ENCODE results near the gene ANKRD10.
"Not testable (repeated sequence)": the region's sequence is repeated elsewhere in the genome, so short reads cannot be mapped to it uniquely, and the experiment has no call there.

The ANKRD10 gene

GRCh38 chr13:110954533-110954920 lies 39.7 kb upstream of the ANKRD10 start:
- not testable (repeated sequence) for H3K9me3 ChIP-seq (ENCODE audit: control insufficient read depth, insufficient read depth, low read length); H3K27me3 ChIP-seq (ENCODE audit: control insufficient read depth, insufficient read depth, low read length); H3K4me3 ChIP-seq (ENCODE audit: low read depth, low read length); H3K36me3 ChIP-seq (ENCODE audit: control insufficient read depth, insufficient read depth, low read length); H3K27ac ChIP-seq (ENCODE audit: low read depth, low read length); H3K4me1 ChIP-seq (ENCODE audit: control insufficient read depth, insufficient read depth, low read length); H3K9ac ChIP-seq (ENCODE audit: low read depth, low read length)

- H3K27me3 ChIP-seq (ENCODE audit: control insufficient read depth, insufficient read depth, low read length): no peaks in the 10 kb centered on the region
- no peak overlapping the region for H3K4me3 ChIP-seq (ENCODE audit: low read depth, low read length)
- H3K9ac ChIP-seq (ENCODE audit: low read depth, low read length): no peak overlapping the region
- H3K27ac ChIP-seq (ENCODE audit: low read depth, low read length): no peak overlapping the region
- no peaks in the 10 kb centered on the region for H3K36me3 ChIP-seq (ENCODE audit: control insufficient read depth, insufficient read depth, low read length)
- H3K9me3 ChIP-seq (ENCODE audit: control insufficient read depth, insufficient read depth, low read length): 0 out of 2 replicates have a peak, but pooled peaks cover 2% of the 10 kb centered on the region
- H3K4me1 ChIP-seq (ENCODE audit: control insufficient read depth, insufficient read depth, low read length): no peaks in the 10 kb centered on the region
Measured at GRCh38 chr13:110953833-110954532, 39.1 kb upstream of the ANKRD10 start.

- no peaks in the 10 kb centered on the region for H3K27me3 ChIP-seq (ENCODE audit: control insufficient read depth, insufficient read depth, low read length)
- no peak overlapping the region for H3K9ac ChIP-seq (ENCODE audit: low read depth, low read length)
- H3K9me3 ChIP-seq (ENCODE audit: control insufficient read depth, insufficient read depth, low read length): no peaks in the 10 kb centered on the region
Measured at GRCh38 chr13:110953416-110953815, 38.5 kb upstream of the ANKRD10 start.

GRCh38 chr13:110952135-110952534 lies 37.3 kb upstream of the ANKRD10 start:
- not testable (repeated sequence) for H3K4me3 ChIP-seq (ENCODE audit: low read depth, low read length); H3K27me3 ChIP-seq (ENCODE audit: control insufficient read depth, insufficient read depth, low read length); H3K4me1 ChIP-seq (ENCODE audit: control insufficient read depth, insufficient read depth, low read length); H3K9ac ChIP-seq (ENCODE audit: low read depth, low read length); H3K27ac ChIP-seq (ENCODE audit: low read depth, low read length); H3K9me3 ChIP-seq (ENCODE audit: control insufficient read depth, insufficient read depth, low read length); H3K36me3 ChIP-seq (ENCODE audit: control insufficient read depth, insufficient read depth, low read length)

More at GRCh38 chr13:110953416-110953815, 38.5 kb upstream of the ANKRD10 start:
- no peak overlapping the region for H3K27ac ChIP-seq (ENCODE audit: low read depth, low read length)
- H3K4me3 ChIP-seq (ENCODE audit: low read depth, low read length): no peak overlapping the region
- no peaks in the 10 kb centered on the region for H3K36me3 ChIP-seq (ENCODE audit: control insufficient read depth, insufficient read depth, low read length)
- no peaks in the 10 kb centered on the region for H3K4me1 ChIP-seq (ENCODE audit: control insufficient read depth, insufficient read depth, low read length)

- no peak overlapping the region for H3K27ac ChIP-seq (ENCODE audit: low read depth, low read length)
- no peaks in the 10 kb centered on the region for H3K36me3 ChIP-seq (ENCODE audit: control insufficient read depth, insufficient read depth, low read length)
- H3K27me3 ChIP-seq (ENCODE audit: control insufficient read depth, insufficient read depth, low read length): no peaks in the 10 kb centered on the region
- no peak overlapping the region for H3K9ac ChIP-seq (ENCODE audit: low read depth, low read length)
- no peaks in the 10 kb centered on the region for H3K9me3 ChIP-seq (ENCODE audit: control insufficient read depth, insufficient read depth, low read length)
- H3K4me3 ChIP-seq (ENCODE audit: low read depth, low read length): no peak overlapping the region
- no peaks in the 10 kb centered on the region for H3K4me1 ChIP-seq (ENCODE audit: control insufficient read depth, insufficient read depth, low read length)
Measured at GRCh38 chr13:110950819-110951570, 36.1 kb upstream of the ANKRD10 start.

GRCh38 chr13:110950356-110950755 lies 35.5 kb upstream of the ANKRD10 start:
- Histone ChIP-seq H3K9ac (ENCODE audit: low read depth, low read length) (no peak overlapping the region), H3K4me3 (ENCODE audit: low read depth, low read length) (no peak overlapping the region)

GRCh38 chr13:110949628-110950027 lies 34.8 kb upstream of the ANKRD10 start:
- Histone ChIP-seq H3K4me3 (ENCODE audit: low read depth, low read length) (no peak overlapping the region), H3K4me1 (ENCODE audit: control insufficient read depth, insufficient read depth, low read length) (no peaks in the 10 kb centered on the region; the same call in 1 of the 2 replicates), H3K27me3 (ENCODE audit: control insufficient read depth, insufficient read depth, low read length) (no peaks in the 10 kb centered on the region), H3K9me3 (ENCODE audit: control insufficient read depth, insufficient read depth, low read length) (no peaks in the 10 kb centered on the region), H3K36me3 (ENCODE audit: control insufficient read depth, insufficient read depth, low read length) (no peaks in the 10 kb centered on the region), H3K9ac (ENCODE audit: low read depth, low read length) (no peak overlapping the region), H3K27ac (ENCODE audit: low read depth, low read length) (no peak overlapping the region)

More at GRCh38 chr13:110950356-110950755, 35.5 kb upstream of the ANKRD10 start:
- Histone ChIP-seq H3K36me3 (ENCODE audit: control insufficient read depth, insufficient read depth, low read length) (no peaks in the 10 kb centered on the region), H3K27me3 (ENCODE audit: control insufficient read depth, insufficient read depth, low read length) (no peaks in the 10 kb centered on the region), H3K9me3 (ENCODE audit: control insufficient read depth, insufficient read depth, low read length) (no peaks in the 10 kb centered on the region), H3K4me1 (ENCODE audit: control insufficient read depth, insufficient read depth, low read length) (no peaks in the 10 kb centered on the region), H3K27ac (ENCODE audit: low read depth, low read length) (no peak overlapping the region)

GRCh38 chr13:110949116-110949515 lies 34.2 kb upstream of the ANKRD10 start:
- no peaks in the 10 kb centered on the region; the same call in 1 of the 2 replicates for H3K4me1 ChIP-seq (ENCODE audit: control insufficient read depth, insufficient read depth, low read length)
- H3K9me3 ChIP-seq (ENCODE audit: control insufficient read depth, insufficient read depth, low read length): no peaks in the 10 kb centered on the region
- H3K9ac ChIP-seq (ENCODE audit: low read depth, low read length): no peak overlapping the region
- no peak overlapping the region for H3K4me3 ChIP-seq (ENCODE audit: low read depth, low read length)
- no peak overlapping the region for H3K27ac ChIP-seq (ENCODE audit: low read depth, low read length)
- H3K27me3 ChIP-seq (ENCODE audit: control insufficient read depth, insufficient read depth, low read length): no peaks in the 10 kb centered on the region
- H3K36me3 ChIP-seq (ENCODE audit: control insufficient read depth, insufficient read depth, low read length): no peaks in the 10 kb centered on the region

GRCh38 chr13:110947338-110947737 lies 32.5 kb upstream of the ANKRD10 start:
- H3K27me3 ChIP-seq (ENCODE audit: control insufficient read depth, insufficient read depth, low read length); H3K9ac ChIP-seq (ENCODE audit: low read depth, low read length); H3K27ac ChIP-seq (ENCODE audit: low read depth, low read length); H3K36me3 ChIP-seq (ENCODE audit: control insufficient read depth, insufficient read depth, low read length); H3K4me3 ChIP-seq (ENCODE audit: low read depth, low read length); H3K9me3 ChIP-seq (ENCODE audit: control insufficient read depth, insufficient read depth, low read length); H3K4me1 ChIP-seq (ENCODE audit: control insufficient read depth, insufficient read depth, low read length): not testable (repeated sequence)

- no peaks in the 10 kb centered on the region for H3K9me3 ChIP-seq (ENCODE audit: control insufficient read depth, insufficient read depth, low read length)
- H3K4me1 ChIP-seq (ENCODE audit: control insufficient read depth, insufficient read depth, low read length): no peaks in the 10 kb centered on the region; the same call in 1 of the 2 replicates
- H3K9ac ChIP-seq (ENCODE audit: low read depth, low read length): no peak overlapping the region
- no peaks in the 10 kb centered on the region for H3K36me3 ChIP-seq (ENCODE audit: control insufficient read depth, insufficient read depth, low read length)
- no peak overlapping the region for H3K27ac ChIP-seq (ENCODE audit: low read depth, low read length)
- H3K27me3 ChIP-seq (ENCODE audit: control insufficient read depth, insufficient read depth, low read length): no peaks in the 10 kb centered on the region
- no peak overlapping the region for H3K4me3 ChIP-seq (ENCODE audit: low read depth, low read length)
Measured at GRCh38 chr13:110945928-110946570, 31.2 kb upstream of the ANKRD10 start.
